Measurements from ENCODE around the gene AGPS.

Gene AGPS

GRCh38 chr2:177391822-177392372 lies 676 bp upstream of the AGPS start:
- TF ChIP-seq CTCF (IDR thresholded peaks at IDR 0.05; ENCODE audit: extremely low read depth, insufficient read depth, missing control alignments): no peak
- in situ Hi-C loops (cut with MboI; ENCODE audit: low pct_unique_long_range_greater_than_20kb, low sequenced_read_pairs, unreplicated experiment): no loop called here
- DNase-seq (ENCODE audit: low spot score): no peak

DNA sequence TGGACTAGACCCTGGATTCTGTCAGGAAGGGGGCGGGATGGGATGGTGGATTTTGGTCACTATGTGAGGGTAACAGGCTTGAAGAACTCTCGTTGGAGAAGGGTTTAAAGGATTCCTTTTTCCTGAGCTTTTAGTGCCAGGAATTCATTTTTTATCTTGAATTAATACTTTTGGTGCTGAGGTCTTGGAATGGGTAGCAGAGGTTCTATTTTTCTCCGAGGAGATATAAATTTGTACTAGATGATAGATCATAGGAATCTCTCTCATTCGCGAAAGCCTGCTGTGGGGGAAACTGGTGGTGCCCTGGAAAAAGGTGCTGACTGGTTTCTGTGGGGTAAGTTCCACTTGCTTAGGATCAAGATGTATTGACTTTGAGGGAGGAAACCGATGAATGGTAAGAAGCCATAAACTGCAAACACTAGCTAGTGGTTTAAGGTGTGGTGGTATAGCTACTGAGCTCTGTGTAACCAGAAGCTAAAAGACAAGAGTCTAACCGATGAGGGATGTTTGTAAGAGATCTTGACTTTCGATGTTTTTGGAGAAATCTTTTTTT lies 706 bp downstream of the AGPS start:
- in situ Hi-C loops (cut with MboI; ENCODE audit: low pct_unique_long_range_greater_than_20kb, low sequenced_read_pairs, unreplicated experiment): no loop called here

GRCh38 chr2:177393824-177394593 lies 1.4 kb downstream of the AGPS start:
- no peak for DNase-seq (ENCODE audit: low spot score)
- no peak for TF ChIP-seq CTCF (IDR thresholded peaks at IDR 0.05; ENCODE audit: extremely low read depth, insufficient read depth, missing control alignments)
- in situ Hi-C loops (cut with MboI; ENCODE audit: low pct_unique_long_range_greater_than_20kb, low sequenced_read_pairs, unreplicated experiment): no loop called here

More for the DNA sequence above, 706 bp downstream of the AGPS start:
- DNase-seq (ENCODE audit: low spot score): peak; percentile 49
- no peak for TF ChIP-seq CTCF (IDR thresholded peaks at IDR 0.05; ENCODE audit: extremely low read depth, insufficient read depth, missing control alignments)

- TF ChIP-seq CTCF (IDR thresholded peaks at IDR 0.05; ENCODE audit: extremely low read depth, insufficient read depth, missing control alignments): no peak
- in situ Hi-C loops (cut with MboI; ENCODE audit: low pct_unique_long_range_greater_than_20kb, low sequenced_read_pairs, unreplicated experiment): no loop called here
- DNase-seq (ENCODE audit: low spot score): no peak
These were observed 2.0 kb downstream of the AGPS start for GRCh38 chr2:177394594-177394973.

- no peak for DNase-seq (ENCODE audit: low spot score)
- no peak for TF ChIP-seq CTCF (IDR thresholded peaks at IDR 0.05; ENCODE audit: extremely low read depth, insufficient read depth, missing control alignments)
- in situ Hi-C loops (cut with MboI; ENCODE audit: low pct_unique_long_range_greater_than_20kb, low sequenced_read_pairs, unreplicated experiment): no loop called here
These were observed 2.9 kb downstream of the AGPS start for GRCh38 chr2:177395351-177396065.

GRCh38 chr2:177396703-177397460 lies 4.3 kb downstream of the AGPS start:
- no peak for TF ChIP-seq CTCF (IDR thresholded peaks at IDR 0.05; ENCODE audit: extremely low read depth, insufficient read depth, missing control alignments)

More at GRCh38 chr2:177396703-177397460, 4.3 kb downstream of the AGPS start:
- in situ Hi-C loops (cut with MboI; ENCODE audit: low pct_unique_long_range_greater_than_20kb, low sequenced_read_pairs, unreplicated experiment): no loop called here
- DNase-seq (ENCODE audit: low spot score): no peak

Measured in GM13977 (cell line).